K562 (cell line): ENCODE measurements around the gene ANAPC16. TPM values are rescaled to one million over a fixed set of nuclear protein-coding genes. Genes with fewer than 3 reads are reported as not detected.
A peak's percentile ranks its signal among the peaks of the same experiment; 100 is the strongest.

Experiments
- CREB1 ChIP-seq, 2 experiments: sonication (generic) in 1 of 2; formaldehyde crosslinking in 1 of 2; IDR thresholded peaks; 2 replicates each; pipeline versions ENCODE4 v1.6.1 to v1.8.0; 2012 to 2022; ENCODE audit warnings: inconsistent platforms in 1 of 2, mild to moderate bottlenecking in 1 of 2, missing genetic modification reagents in 1 of 2, moderate library complexity in 1 of 2
- HEY1 ChIP-seq: fragments of 250-450 bp; sonication (Bioruptor Pico); IDR thresholded peaks from 2 replicates; pipeline ENCODE4 v1.5.0; 2020; ENCODE audit warnings: mild to moderate bottlenecking, moderate library complexity, borderline replicate concordance
- KAT8 ChIP-seq: fragments of 450-650 bp; IDR thresholded peaks from 2 replicates; pipeline ENCODE4 v1.6.1; 2016; ENCODE audit warnings: low read depth, mild to moderate bottlenecking
- NFIC ChIP-seq: fragments of 450-650 bp; IDR thresholded peaks from 2 replicates; pipeline ENCODE4 v1.6.1; 2017; ENCODE audit warnings: mild to moderate bottlenecking, inconsistent platforms
- polyA plus RNA-seq, 8 experiments: library from polyadenylated mRNA; depleted of rRNA in 4 of 8; stranded (reverse) in 5 of 8; unstranded in 3 of 8; fragments of >200 nt; fragmentation: Nextera tagmentation in 2 of 8; fragmentation: Illumina TruSeq in 1 of 8; extraction: Ambion mirVana in 2 of 8; extraction: Trizol in 1 of 8; gene quantifications; 2 replicates each; pipeline versions ENCODE4 v1.2.1 to v1.2.3, GENCODE V29; 2011 to 2014; ENCODE audit warnings: inconsistent platforms in 1 of 8, missing spikeins in 1 of 8
- total RNA-seq, 7 experiments: library from RNA; depleted of rRNA in 6 of 7; stranded (reverse); fragments of >200 nt in 6 of 7; fragmentation: Illumina TruSeq in 2 of 7; extraction: Trizol in 2 of 7; gene quantifications; 2 replicates each; pipeline versions ENCODE4 v1.2.1 to v1.2.3, GENCODE V29; 2011 to 2021; ENCODE audit warnings: low replicate concordance in 1 of 7
- TF ChIP-seq, protein P1 (sequence below): IDR thresholded peaks from 2 replicates; pipeline ENCODE4 v1.6.1; 2011; ENCODE audit not compliant: insufficient read length; ENCODE audit errors: extremely low read depth
- TF ChIP-seq, protein P2 (sequence below), 2 experiments: fragments of 450-650 bp; IDR thresholded peaks; 2 replicates each; pipeline ENCODE4 v1.6.1; 2016; ENCODE audit warnings: mild to moderate bottlenecking in 2 of 2, borderline replicate concordance in 1 of 2, low read depth in 1 of 2, moderate library complexity in 1 of 2
- TF ChIP-seq, protein P3 (sequence below): sonication (generic); formaldehyde crosslinking; IDR thresholded peaks from 2 replicates; pipeline ENCODE4 v1.8.0; 2022; ENCODE audit warnings: mild to moderate bottlenecking, missing genetic modification reagents

Gene ANAPC16
- total and polyA plus RNA-seq, 9 of the 15 experiments (the other 6 are each of a cell fraction or from before 2014, with no cell fraction given): 42.6 to 208 (median 108) TPM

- TF ChIP-seq, protein P1, sequence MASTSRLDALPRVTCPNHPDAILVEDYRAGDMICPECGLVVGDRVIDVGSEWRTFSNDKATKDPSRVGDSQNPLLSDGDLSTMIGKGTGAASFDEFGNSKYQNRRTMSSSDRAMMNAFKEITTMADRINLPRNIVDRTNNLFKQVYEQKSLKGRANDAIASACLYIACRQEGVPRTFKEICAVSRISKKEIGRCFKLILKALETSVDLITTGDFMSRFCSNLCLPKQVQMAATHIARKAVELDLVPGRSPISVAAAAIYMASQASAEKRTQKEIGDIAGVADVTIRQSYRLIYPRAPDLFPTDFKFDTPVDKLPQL: no peak
- no peak for TF ChIP-seq HEY1
- peak; percentile 61; the same call in 1 of the 2 replicates for TF ChIP-seq NFIC
- TF ChIP-seq KAT8: no peak
- 0 out of 2 replicates have a peak, but pooled peaks have one; percentile 41 for TF ChIP-seq CREB1 (IDR thresholded peaks at IDR 0.05)
- TF ChIP-seq CREB1 (CRISPR knock-in tag; IDR thresholded peaks at IDR 0.05): peak; percentile 69; the same call in 1 of the 2 replicates
- TF ChIP-seq, protein P2, sequence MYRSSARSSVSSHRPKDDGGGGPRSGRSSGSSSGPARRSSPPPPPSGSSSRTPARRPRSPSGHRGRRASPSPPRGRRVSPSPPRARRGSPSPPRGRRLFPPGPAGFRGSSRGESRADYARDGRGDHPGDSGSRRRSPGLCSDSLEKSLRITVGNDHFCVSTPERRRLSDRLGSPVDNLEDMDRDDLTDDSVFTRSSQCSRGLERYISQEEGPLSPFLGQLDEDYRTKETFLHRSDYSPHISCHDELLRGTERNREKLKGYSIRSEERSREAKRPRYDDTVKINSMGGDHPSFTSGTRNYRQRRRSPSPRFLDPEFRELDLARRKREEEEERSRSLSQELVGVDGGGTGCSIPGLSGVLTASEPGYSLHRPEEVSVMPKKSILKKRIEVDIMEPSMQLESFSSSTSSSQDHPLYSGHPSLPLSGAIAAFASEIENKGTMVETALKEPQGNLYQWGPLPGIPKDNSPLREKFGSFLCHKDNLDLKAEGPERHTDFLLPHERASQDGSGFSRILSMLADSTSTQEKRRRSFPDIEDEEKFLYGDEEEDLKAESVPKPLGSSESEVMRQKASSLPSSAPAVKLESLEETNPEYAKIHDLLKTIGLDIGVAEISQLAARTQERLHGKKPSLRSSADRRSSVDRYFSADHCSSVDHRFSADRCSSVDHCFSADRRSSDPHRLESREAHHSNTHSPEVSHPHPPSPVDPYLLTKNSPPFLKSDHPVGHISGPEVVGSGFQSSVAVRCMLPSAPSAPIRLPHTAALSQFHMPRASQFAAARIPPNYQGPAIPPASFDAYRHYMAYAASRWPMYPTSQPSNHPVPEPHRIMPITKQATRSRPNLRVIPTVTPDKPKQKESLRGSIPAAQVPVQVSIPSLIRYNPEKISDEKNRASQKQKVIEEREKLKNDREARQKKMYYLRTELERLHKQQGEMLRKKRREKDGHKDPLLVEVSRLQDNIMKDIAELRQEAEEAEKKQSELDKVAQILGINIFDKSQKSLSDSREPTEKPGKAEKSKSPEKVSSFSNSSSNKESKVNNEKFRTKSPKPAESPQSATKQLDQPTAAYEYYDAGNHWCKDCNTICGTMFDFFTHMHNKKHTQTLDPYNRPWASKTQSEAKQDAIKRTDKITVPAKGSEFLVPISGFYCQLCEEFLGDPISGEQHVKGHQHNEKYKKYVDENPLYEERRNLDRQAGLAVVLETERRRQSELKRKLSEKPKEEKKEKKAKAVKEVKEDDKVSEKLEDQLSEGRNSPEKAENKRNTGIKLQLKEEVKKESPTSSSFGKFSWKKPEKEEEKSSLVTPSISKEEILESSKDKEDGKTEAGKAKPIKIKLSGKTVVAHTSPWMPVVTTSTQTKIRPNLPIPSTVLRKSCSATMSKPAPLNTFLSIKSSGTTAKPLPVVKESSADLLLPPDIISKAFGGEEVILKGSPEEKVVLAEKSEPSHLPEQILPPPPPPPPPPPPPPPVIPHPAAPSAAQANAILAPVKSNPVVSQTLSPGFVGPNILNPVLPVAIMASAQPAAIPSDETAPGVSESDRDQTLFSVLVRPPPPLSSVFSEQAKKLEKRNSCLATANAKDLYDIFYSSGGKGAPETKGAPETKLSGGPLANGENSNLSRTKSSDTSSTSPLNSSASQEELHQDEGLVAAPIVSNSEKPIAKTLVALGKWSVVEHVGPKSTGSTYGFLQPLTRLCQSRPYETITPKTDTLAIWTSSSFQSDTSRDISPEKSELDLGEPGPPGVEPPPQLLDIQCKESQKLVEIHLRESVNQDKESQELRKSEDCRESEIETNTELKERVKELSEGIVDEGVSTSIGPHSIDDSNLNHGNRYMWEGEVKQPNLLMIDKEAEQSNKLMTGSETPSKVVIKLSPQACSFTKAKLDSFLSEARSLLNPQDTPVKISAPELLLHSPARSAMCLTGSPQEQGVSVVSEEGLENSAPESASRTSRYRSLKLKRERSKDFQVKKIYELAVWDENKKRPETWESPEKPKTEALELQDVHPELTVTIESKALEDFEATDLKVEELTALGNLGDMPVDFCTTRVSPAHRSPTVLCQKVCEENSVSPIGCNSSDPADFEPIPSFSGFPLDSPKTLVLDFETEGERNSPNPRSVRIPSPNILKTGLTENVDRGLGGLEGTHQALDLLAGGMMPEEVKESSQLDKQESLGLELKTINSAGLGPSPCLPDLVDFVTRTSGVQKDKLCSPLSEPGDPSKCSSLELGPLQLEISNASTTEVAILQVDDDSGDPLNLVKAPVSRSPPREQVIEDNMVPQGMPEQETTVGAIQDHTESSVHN (IDR thresholded peaks at IDR 0.05; ENCODE audit: borderline replicate concordance in 1 of 2, low read depth in 1 of 2): peak in 1 of 2 experiments; percentile 71; a peak in 2 of 4 replicates
- TF ChIP-seq, protein P3, sequence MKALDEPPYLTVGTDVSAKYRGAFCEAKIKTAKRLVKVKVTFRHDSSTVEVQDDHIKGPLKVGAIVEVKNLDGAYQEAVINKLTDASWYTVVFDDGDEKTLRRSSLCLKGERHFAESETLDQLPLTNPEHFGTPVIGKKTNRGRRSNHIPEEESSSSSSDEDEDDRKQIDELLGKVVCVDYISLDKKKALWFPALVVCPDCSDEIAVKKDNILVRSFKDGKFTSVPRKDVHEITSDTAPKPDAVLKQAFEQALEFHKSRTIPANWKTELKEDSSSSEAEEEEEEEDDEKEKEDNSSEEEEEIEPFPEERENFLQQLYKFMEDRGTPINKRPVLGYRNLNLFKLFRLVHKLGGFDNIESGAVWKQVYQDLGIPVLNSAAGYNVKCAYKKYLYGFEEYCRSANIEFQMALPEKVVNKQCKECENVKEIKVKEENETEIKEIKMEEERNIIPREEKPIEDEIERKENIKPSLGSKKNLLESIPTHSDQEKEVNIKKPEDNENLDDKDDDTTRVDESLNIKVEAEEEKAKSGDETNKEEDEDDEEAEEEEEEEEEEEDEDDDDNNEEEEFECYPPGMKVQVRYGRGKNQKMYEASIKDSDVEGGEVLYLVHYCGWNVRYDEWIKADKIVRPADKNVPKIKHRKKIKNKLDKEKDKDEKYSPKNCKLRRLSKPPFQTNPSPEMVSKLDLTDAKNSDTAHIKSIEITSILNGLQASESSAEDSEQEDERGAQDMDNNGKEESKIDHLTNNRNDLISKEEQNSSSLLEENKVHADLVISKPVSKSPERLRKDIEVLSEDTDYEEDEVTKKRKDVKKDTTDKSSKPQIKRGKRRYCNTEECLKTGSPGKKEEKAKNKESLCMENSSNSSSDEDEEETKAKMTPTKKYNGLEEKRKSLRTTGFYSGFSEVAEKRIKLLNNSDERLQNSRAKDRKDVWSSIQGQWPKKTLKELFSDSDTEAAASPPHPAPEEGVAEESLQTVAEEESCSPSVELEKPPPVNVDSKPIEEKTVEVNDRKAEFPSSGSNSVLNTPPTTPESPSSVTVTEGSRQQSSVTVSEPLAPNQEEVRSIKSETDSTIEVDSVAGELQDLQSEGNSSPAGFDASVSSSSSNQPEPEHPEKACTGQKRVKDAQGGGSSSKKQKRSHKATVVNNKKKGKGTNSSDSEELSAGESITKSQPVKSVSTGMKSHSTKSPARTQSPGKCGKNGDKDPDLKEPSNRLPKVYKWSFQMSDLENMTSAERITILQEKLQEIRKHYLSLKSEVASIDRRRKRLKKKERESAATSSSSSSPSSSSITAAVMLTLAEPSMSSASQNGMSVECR (CRISPR knock-in tag): no peak
Observed at GRCh38 chr10:72260239-72260975, 44.6 kb downstream of the ANAPC16 start (continued).
